ENCODE measurements around the gene ST6GAL1. TPM values are rescaled to one million over a fixed set of nuclear protein-coding genes. Genes with fewer than 3 reads are reported as not detected.

Gene ST6GAL1
- polyA plus RNA-seq, 1 of the 3 experiments (the other 2 are of a cell fraction) = 3.9 TPM

- Histone ChIP-seq H3K4me1 (ENCODE audit: control insufficient read depth in 1 of 2, insufficient read depth in 2 of 2, low read depth in 1 of 2, low read length in 1 of 2) (no peaks in the 10 kb centered on the region; a peak in 1 of 4 replicates), H2AFZ (ENCODE audit: low read depth) (no peak overlapping the region), H3K4me3 (ENCODE audit: low read depth in 2 of 2, low read length in 1 of 2) (no peak overlapping the region), H3K9me3 (no peaks in the 10 kb centered on the region), H3K9me2 (no peaks in the 10 kb centered on the region), H3K9ac (no peak overlapping the region), H3K36me3 (replicated peaks in 1 of 2; ENCODE audit: control insufficient read depth in 1 of 2, insufficient read depth in 2 of 2, low read length in 1 of 2) (no peaks in the 10 kb centered on the region), H3K27ac (ENCODE audit: low read depth in 2 of 2, low read length in 1 of 2) (no peak overlapping the region), H4K20me1 (ENCODE audit: insufficient read depth) (no peaks in the 10 kb centered on the region), H3K4me2 (no peak overlapping the region), H3F3A (replicated peaks; ENCODE audit: insufficient read depth) (no peaks in the 10 kb centered on the region), H3K27me3 (ENCODE audit: insufficient read depth) (no peaks in the 10 kb centered on the region), H3K79me2 (ENCODE audit: insufficient read depth) (no peaks in the 10 kb centered on the region)
- 72% methylated on average over 4 of the region's 4 CpGs for WGBS (ENCODE audit: low lambda C conversion rate)
- TF ChIP-seq RAD21 (IDR thresholded peaks at IDR 0.05; ENCODE audit: low read length) (no peak), GABPA (IDR thresholded peaks at IDR 0.05; ENCODE audit: low read depth) (no peak), REST (IDR thresholded peaks at IDR 0.05; ENCODE audit: low read depth, low read length) (no peak), NFIC (IDR thresholded peaks at IDR 0.05; ENCODE audit: borderline replicate concordance) (no peak), TCF12 (IDR thresholded peaks at IDR 0.05) (no peak), CHD2 (IDR thresholded peaks at IDR 0.05; ENCODE audit: low read length, partially characterized antibody) (no peak), JUND (IDR thresholded peaks at IDR 0.05) (no peak), MXI1 (IDR thresholded peaks at IDR 0.05; ENCODE audit: low read depth, low read length) (no peak), MEF2A (IDR thresholded peaks at IDR 0.05; ENCODE audit: borderline replicate concordance, low read depth) (no peak), PBX3 (IDR thresholded peaks at IDR 0.05) (no peak)
- TF ChIP-seq, protein P1, sequence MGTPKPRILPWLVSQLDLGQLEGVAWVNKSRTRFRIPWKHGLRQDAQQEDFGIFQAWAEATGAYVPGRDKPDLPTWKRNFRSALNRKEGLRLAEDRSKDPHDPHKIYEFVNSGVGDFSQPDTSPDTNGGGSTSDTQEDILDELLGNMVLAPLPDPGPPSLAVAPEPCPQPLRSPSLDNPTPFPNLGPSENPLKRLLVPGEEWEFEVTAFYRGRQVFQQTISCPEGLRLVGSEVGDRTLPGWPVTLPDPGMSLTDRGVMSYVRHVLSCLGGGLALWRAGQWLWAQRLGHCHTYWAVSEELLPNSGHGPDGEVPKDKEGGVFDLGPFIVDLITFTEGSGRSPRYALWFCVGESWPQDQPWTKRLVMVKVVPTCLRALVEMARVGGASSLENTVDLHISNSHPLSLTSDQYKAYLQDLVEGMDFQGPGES (IDR thresholded peaks at IDR 0.05; ENCODE audit: low read depth, low read length) = no peak
- ChIA-PET CTCF (no interaction called here), POLR2A (no interaction called here)
- DNase-seq = no peak
Observed at GRCh38 chr3:186983659-186984058, 53.3 kb downstream of the ST6GAL1 start.

GRCh38 chr3:186984064-186984463 lies 53.7 kb downstream of the ST6GAL1 start:
- ChIA-PET POLR2A (no interaction called here), CTCF (no interaction called here)
- no peaks in the 10 kb centered on the region for H3K36me3 ChIP-seq (replicated peaks in 1 of 2; ENCODE audit: control insufficient read depth in 1 of 2, insufficient read depth in 2 of 2, low read length in 1 of 2)
- H3K27ac ChIP-seq (ENCODE audit: low read depth in 2 of 2, low read length in 1 of 2) = no peak overlapping the region
- H3K9me3 ChIP-seq = no peaks in the 10 kb centered on the region
- H3K9me2 ChIP-seq = no peaks in the 10 kb centered on the region
- H3K4me3 ChIP-seq (ENCODE audit: low read depth in 2 of 2, low read length in 1 of 2) = no peak overlapping the region
- no peak overlapping the region for H2AFZ ChIP-seq (ENCODE audit: low read depth)
- no peak overlapping the region for H3K9ac ChIP-seq
- H4K20me1 ChIP-seq (ENCODE audit: insufficient read depth) = no peaks in the 10 kb centered on the region
- H3K4me2 ChIP-seq = no peak overlapping the region
- DNase-seq = no peak
- no peak for TF ChIP-seq ELF1 (IDR thresholded peaks at IDR 0.05)
- no peak for TF ChIP-seq EZH2phosphoT487 (IDR thresholded peaks at IDR 0.05; ENCODE audit: borderline replicate concordance, low read depth)
- TF ChIP-seq FOXJ3 (CRISPR knock-in tag; IDR thresholded peaks at IDR 0.05) = no peak
- TF ChIP-seq RFX5 (IDR thresholded peaks at IDR 0.05; ENCODE audit: low read length) = no peak
- no peak for TF ChIP-seq RXRA (IDR thresholded peaks at IDR 0.05; ENCODE audit: borderline replicate concordance, low read depth)
- no peak for TF ChIP-seq PBX3 (IDR thresholded peaks at IDR 0.05)
- no peak for TF ChIP-seq USF2 (IDR thresholded peaks at IDR 0.05; ENCODE audit: borderline replicate concordance, low read depth, low read length)
- 79% methylated on average over 6 of the region's 6 CpGs for WGBS (ENCODE audit: low lambda C conversion rate)
- H3K4me1 ChIP-seq (ENCODE audit: control insufficient read depth in 1 of 2, insufficient read depth in 2 of 2, low read depth in 1 of 2, low read length in 1 of 2) = no peaks in the 10 kb centered on the region; a peak in 1 of 4 replicates
- no peaks in the 10 kb centered on the region for H3K79me2 ChIP-seq (ENCODE audit: insufficient read depth)
- H3F3A ChIP-seq (replicated peaks; ENCODE audit: insufficient read depth) = no peaks in the 10 kb centered on the region
- no peaks in the 10 kb centered on the region for H3K27me3 ChIP-seq (ENCODE audit: insufficient read depth)

All from SK-N-SH (cell line).